Epithelial cell of esophagus (primary cell): Measurements from ENCODE around the gene PLCL2.
A peak's percentile ranks its signal among the peaks of the same experiment; 100 is the strongest.

Experiments used
- DNase-seq: peaks from one replicate; pipeline ENCODE4 v3.0.0; 2010; ENCODE audit warnings: low read depth
- H3K4me3 ChIP-seq: 2 replicates; pipeline ENCODE4 v1.5.1; 2011; ENCODE audit warnings: mild to moderate bottlenecking, low read length, control low read depth
- CTCF ChIP-seq: IDR thresholded peaks from 2 replicates; pipeline ENCODE4 v1.5.1; 2011; ENCODE audit warnings: low read depth, mild to moderate bottlenecking, low read length, control low read depth, inconsistent platforms; ENCODE audit not compliant: insufficient read depth; ENCODE audit errors: missing control alignments

Gene PLCL2

GRCh38 chr3:17138246-17139039 lies 253.7 kb downstream of the PLCL2 start:
- H3K4me3 ChIP-seq = no peak overlapping the region
- no peak for TF ChIP-seq CTCF
- DNase-seq = peak; percentile 25
